Astrocyte (in vitro differentiated cells and primary cell): ENCODE measurements around the gene PLPPR5.

Experiments used
- CTCF ChIP-seq: IDR thresholded peaks from 2 replicates; pipeline ENCODE4 v1.5.1; 2011; ENCODE audit warnings: low read depth, mild to moderate bottlenecking, inconsistent platforms, low read length, moderate library complexity; ENCODE audit not compliant: insufficient read depth
- EZH2 ChIP-seq: IDR thresholded peaks from 2 replicates; pipeline ENCODE4 v1.6.1; 2012; ENCODE audit warnings: mild to moderate bottlenecking, low read length, inconsistent platforms; ENCODE audit not compliant: insufficient read depth

- TF ChIP-seq CTCF = no peak
- no peak for TF ChIP-seq EZH2
These were observed 129.8 kb downstream of the PLPPR5 start for GRCh38 chr1:98874828-98875227.
